Motor neuron (in vitro differentiated cells): ENCODE results near the gene KCTD14. TPM values are rescaled to one million over a fixed set of nuclear protein-coding genes. Genes with fewer than 3 reads are reported as not detected.

Source experiments
- total RNA-seq, 8 experiments: library from RNA; unstranded; fragments of 300-600 nt; gene quantifications; 2 replicates each; pipeline versions ENCODE4 v1.2.3 to v1.2.4, GENCODE V29; 2022

Gene KCTD14
- total RNA-seq, 8 experiments from 2014 or later: 0.14 to 2.3 (median 0.74) TPM

Other genes starting within 250 kb of the KCTD14 start
- 10 to 100 TPM; 37.1 to 94.8 (median 55.2) TPM for gene RSF1, start 202.6 kb downstream of the KCTD14 start, total RNA-seq
- 10 to 100 TPM; 13.5 to 40.4 (median 18.5) TPM for gene AAMDC, start 202.1 kb downstream of the KCTD14 start, total RNA-seq
- gene INTS4, start 28.6 kb downstream of the KCTD14 start, total RNA-seq: 10 to 100 TPM; 27.0 to 53.2 (median 37.7) TPM
- 1 to 10 TPM in 1 of 8 experiments, under 1 TPM in 5, not detected in 2; 0.22 to 1.9 (median 0.48) TPM for gene THRSP, start 40.6 kb upstream of the KCTD14 start, total RNA-seq
- gene NDUFC2, start 56.6 kb upstream of the KCTD14 start, total RNA-seq: 100 to 1,000 TPM; 215 to 389 (median 268) TPM
- gene ALG8, start 116.3 kb upstream of the KCTD14 start, total RNA-seq: 10 to 100 TPM; 30.6 to 74.1 (median 41.9) TPM
- 10 to 100 TPM in 1 of 8 experiments, 1 to 10 TPM in 7; 2.8 to 13.0 (median 4.1) TPM for gene KCTD21, start 165.3 kb upstream of the KCTD14 start, total RNA-seq
- 10 to 100 TPM in 4 of 8 experiments, 1 to 10 TPM in 4; 4.3 to 13.4 (median 9.9) TPM for gene USP35, start 165.6 kb upstream of the KCTD14 start, total RNA-seq